Measurements from ENCODE around the gene TIMM50.

DNA sequence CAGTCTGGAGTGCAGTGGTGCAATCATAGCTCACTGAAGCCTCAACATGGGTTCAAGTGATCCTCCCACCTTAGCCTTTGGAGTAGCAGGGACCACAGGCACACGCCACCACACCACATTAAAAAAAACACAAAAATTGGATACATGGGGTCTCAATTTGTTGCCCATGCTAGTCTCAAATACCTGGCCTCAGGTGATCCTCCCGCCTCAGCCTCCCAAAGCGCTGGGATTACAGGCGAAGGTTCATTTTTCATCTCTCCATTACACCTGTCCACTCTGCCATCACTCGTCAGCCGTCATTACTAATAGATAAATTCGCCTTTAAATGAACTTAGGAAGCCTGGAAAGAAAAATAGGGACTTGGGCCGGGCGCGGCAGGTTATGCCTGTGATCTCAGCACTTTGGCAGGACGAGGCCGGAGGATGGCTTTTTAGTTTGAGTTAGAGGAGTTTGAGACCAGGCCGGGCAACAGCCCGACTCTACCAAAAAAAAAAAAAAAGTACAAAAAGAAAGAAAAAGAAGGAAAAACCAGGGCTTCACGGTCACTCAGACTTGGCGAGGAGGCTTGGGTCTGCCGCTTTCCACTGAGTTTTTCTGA is 35.9 kb upstream of the TIMM50 start:
- TF ChIP-seq, protein P1, sequence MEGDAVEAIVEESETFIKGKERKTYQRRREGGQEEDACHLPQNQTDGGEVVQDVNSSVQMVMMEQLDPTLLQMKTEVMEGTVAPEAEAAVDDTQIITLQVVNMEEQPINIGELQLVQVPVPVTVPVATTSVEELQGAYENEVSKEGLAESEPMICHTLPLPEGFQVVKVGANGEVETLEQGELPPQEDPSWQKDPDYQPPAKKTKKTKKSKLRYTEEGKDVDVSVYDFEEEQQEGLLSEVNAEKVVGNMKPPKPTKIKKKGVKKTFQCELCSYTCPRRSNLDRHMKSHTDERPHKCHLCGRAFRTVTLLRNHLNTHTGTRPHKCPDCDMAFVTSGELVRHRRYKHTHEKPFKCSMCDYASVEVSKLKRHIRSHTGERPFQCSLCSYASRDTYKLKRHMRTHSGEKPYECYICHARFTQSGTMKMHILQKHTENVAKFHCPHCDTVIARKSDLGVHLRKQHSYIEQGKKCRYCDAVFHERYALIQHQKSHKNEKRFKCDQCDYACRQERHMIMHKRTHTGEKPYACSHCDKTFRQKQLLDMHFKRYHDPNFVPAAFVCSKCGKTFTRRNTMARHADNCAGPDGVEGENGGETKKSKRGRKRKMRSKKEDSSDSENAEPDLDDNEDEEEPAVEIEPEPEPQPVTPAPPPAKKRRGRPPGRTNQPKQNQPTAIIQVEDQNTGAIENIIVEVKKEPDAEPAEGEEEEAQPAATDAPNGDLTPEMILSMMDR (IDR thresholded peaks at IDR 0.05): no peak
- TF ChIP-seq POLR2A (IDR thresholded peaks at IDR 0.05): no peak

Data from testis (tissue), 2 donors.